Liver (tissue), 9 donors: ENCODE measurements around the gene ZNF117. TPM values are rescaled to one million over a fixed set of nuclear protein-coding genes. Genes with fewer than 3 reads are reported as not detected.
A peak's percentile ranks its signal among the peaks of the same experiment; 100 is the strongest.

Experiments
- DNase-seq: peaks from one replicate; pipeline ENCODE4 v3.0.0-alpha.2; 2017; ENCODE audit warnings: low spot score
- H3K27ac ChIP-seq, 2 donors: one replicate each; pipeline ENCODE4 v1.7.0; 2013; ENCODE audit warnings: inconsistent platforms in 2 of 2, low read length in 2 of 2, control low read depth in 1 of 2, low read depth in 1 of 2, mild to moderate bottlenecking in 1 of 2
- H3K27me3 ChIP-seq, 4 donors: one replicate each; pipeline versions ENCODE4 v1.6.1 to v1.7.0; 2013; ENCODE audit warnings: low read length in 3 of 4, inconsistent platforms in 1 of 4, mild to moderate bottlenecking in 1 of 4, moderate library complexity in 1 of 4; ENCODE audit not compliant: control insufficient read depth in 4 of 4, insufficient read depth in 4 of 4
- H3K36me3 ChIP-seq, 4 donors: one replicate each; pipeline versions ENCODE4 v1.6.1 to v1.7.0; 2013; ENCODE audit warnings: low read length in 3 of 4, mild to moderate bottlenecking in 3 of 4, low read depth in 1 of 4, moderate library complexity in 1 of 4; ENCODE audit not compliant: control insufficient read depth in 4 of 4, insufficient read depth in 3 of 4
- H3K4me1 ChIP-seq, 4 donors: one replicate each; pipeline versions ENCODE4 v1.6.1 to v1.7.0; 2013; ENCODE audit warnings: low read length in 3 of 4, mild to moderate bottlenecking in 3 of 4, moderate library complexity in 1 of 4; ENCODE audit not compliant: control insufficient read depth in 4 of 4, insufficient read depth in 4 of 4
- H3K4me3 ChIP-seq, 3 donors: one replicate each; pipeline versions ENCODE4 v1.6.1 to v1.7.0; 2013; ENCODE audit warnings: low read length in 3 of 3, control low read depth in 1 of 3, low read depth in 1 of 3, mild to moderate bottlenecking in 1 of 3
- H3K9ac ChIP-seq, 2 donors: one replicate each; pipeline ENCODE4 v1.7.0; 2013; ENCODE audit warnings: low read length in 2 of 2, mild to moderate bottlenecking in 2 of 2, moderate library complexity in 2 of 2, control low read depth in 1 of 2, low read depth in 1 of 2
- H3K9me3 ChIP-seq, 4 donors: one replicate each; pipeline versions ENCODE4 v1.6.1 to v1.7.0; 2013; ENCODE audit warnings: low read length in 3 of 4; ENCODE audit not compliant: control insufficient read depth in 4 of 4
- EGR1 ChIP-seq, 2 donors: IDR thresholded peaks; 2 replicates each; pipeline ENCODE4 v1.6.1; 2016 to 2018; ENCODE audit warnings: antibody characterized with exemption in 2 of 2, low read depth in 2 of 2
- FOXA1 ChIP-seq: IDR thresholded peaks from 2 replicates; pipeline ENCODE4 v1.6.1; 2016; ENCODE audit warnings: antibody characterized with exemption
- FOXA2 ChIP-seq: IDR thresholded peaks from 2 replicates; pipeline ENCODE4 v1.6.1; 2016; ENCODE audit warnings: antibody characterized with exemption
- GABPA ChIP-seq, 2 donors: IDR thresholded peaks in 1 of 2; conservative IDR thresholded peaks in 1 of 2; 2 replicates each; pipeline ENCODE4 v1.6.1; 2016; ENCODE audit warnings: antibody characterized with exemption in 2 of 2, mild to moderate bottlenecking in 1 of 2, moderate library complexity in 1 of 2
- HNF4A ChIP-seq, 2 donors: conservative IDR thresholded peaks; 2 replicates each; pipeline ENCODE4 v1.6.1; 2016; ENCODE audit warnings: antibody characterized with exemption in 2 of 2, mild to moderate bottlenecking in 2 of 2
- HNF4G ChIP-seq: IDR thresholded peaks from 2 replicates; pipeline ENCODE4 v1.6.1; 2016; ENCODE audit warnings: antibody characterized with exemption
- JUND ChIP-seq, 2 donors: IDR thresholded peaks; 2 replicates each; pipeline ENCODE4 v1.6.1; 2016; ENCODE audit warnings: antibody characterized with exemption in 2 of 2
- NR2F2 ChIP-seq: IDR thresholded peaks from 2 replicates; pipeline ENCODE4 v1.6.1; 2016; ENCODE audit warnings: antibody characterized with exemption
- RAD21 ChIP-seq, 2 donors: IDR thresholded peaks; 2 replicates each; pipeline ENCODE4 v1.6.1; 2016; ENCODE audit warnings: antibody characterized with exemption in 2 of 2, mild to moderate bottlenecking in 2 of 2
- RXRA ChIP-seq, 2 donors: IDR thresholded peaks; 2 replicates each; pipeline ENCODE4 v1.6.1; 2017 to 2018; ENCODE audit warnings: antibody characterized with exemption in 2 of 2, mild to moderate bottlenecking in 1 of 2
- SP1 ChIP-seq: IDR thresholded peaks from 2 replicates; pipeline ENCODE4 v1.6.1; 2018; ENCODE audit warnings: antibody characterized with exemption, mild to moderate bottlenecking
- YY1 ChIP-seq: IDR thresholded peaks from 2 replicates; pipeline ENCODE4 v1.6.1; 2016; ENCODE audit warnings: antibody characterized with exemption, mild to moderate bottlenecking
- WGBS: extraction: QIAGEN DNeasy Blood & Tissue Kit; methylation state at CpG from one replicate; pipeline ENCODE4 v1.1.7; 2013; 5-methylcytosine and 5-hydroxymethylcytosine counted together
- polyA plus RNA-seq, 2 donors: library from polyadenylated mRNA; stranded (reverse) in 1 of 2; unstranded in 1 of 2; fragments of 200-250 nt in 1 of 2; fragments of >200 nt in 1 of 2; fragmentation: Nextera tagmentation in 1 of 2; extraction: Ambion mirVana in 1 of 2; gene quantifications; one replicate each; pipeline versions ENCODE4 v1.2.1 to v1.2.3, GENCODE V29; 2013 to 2015
- total RNA-seq, 2 donors: library from RNA; depleted of rRNA; stranded (reverse); fragments of >200 nt; gene quantifications; one replicate each; pipeline ENCODE4 v1.2.3, GENCODE V29; 2014
- TF ChIP-seq, protein P1 (sequence below): IDR thresholded peaks from 2 replicates; pipeline ENCODE4 v1.6.1; 2016; ENCODE audit warnings: antibody characterized with exemption
- TF ChIP-seq, protein P2 (sequence below): IDR thresholded peaks from 2 replicates; pipeline ENCODE4 v1.6.1; 2016; ENCODE audit warnings: antibody characterized with exemption
- TF ChIP-seq, protein P3 (sequence below): fragments of 150-350 bp; IDR thresholded peaks from 2 replicates; pipeline ENCODE4 v1.5.1; 2017; ENCODE audit warnings: improper control_type of control experiment, low read depth, low read length; ENCODE audit not compliant: missing input control
- TF ChIP-seq, protein P4 (sequence below): IDR thresholded peaks from 2 replicates; pipeline ENCODE4 v1.6.1; 2016; ENCODE audit warnings: antibody characterized with exemption, mild to moderate bottlenecking
- TF ChIP-seq, protein P5 (sequence below): IDR thresholded peaks from 2 replicates; pipeline ENCODE4 v1.6.1; 2016; ENCODE audit warnings: antibody characterized with exemption
- donor health status: healthy.
- donor health status: healthy.
- donor health status: healthy.
- donor health status: healthy.
- donor health status: healthy.

The ZNF117 gene
- total and polyA plus RNA-seq, 4 donors = 0.69 to 4.3 (median 2.5) TPM

DNA sequence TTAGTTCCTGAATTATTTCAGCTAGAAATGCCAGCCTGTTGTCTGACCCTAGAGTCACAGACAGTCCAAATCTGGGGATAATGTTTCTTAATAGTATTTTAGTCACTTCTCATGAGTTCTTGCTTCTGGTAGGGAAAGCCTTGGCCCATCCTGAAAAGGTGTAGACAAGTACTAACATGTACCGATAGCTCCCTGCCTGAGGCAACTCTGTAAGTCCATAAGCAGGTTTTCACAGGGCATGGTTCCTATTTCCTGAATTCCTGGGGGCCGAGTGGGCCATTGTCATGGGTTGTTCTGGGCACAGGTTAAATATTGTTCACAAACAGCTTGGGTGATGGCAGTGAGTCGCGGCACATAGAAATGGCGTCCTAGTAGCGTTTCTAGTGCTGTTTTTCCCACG, 3.1 kb upstream of the ZNF117 start:
- Histone ChIP-seq H3K36me3 (peaks cover 0 to 5% (median 3%) of the 10 kb centered on the region in 4 donors), H3K4me1 (no peaks in the 10 kb centered on the region), H3K27ac (no peak overlapping the region), H3K4me3 (no peak overlapping the region), H3K9ac (no peak overlapping the region), H3K27me3 (no peaks in the 10 kb centered on the region), H3K9me3 (peaks cover 10 to 42% (median 26%) of the 10 kb centered on the region in 4 donors)
- no peak for DNase-seq
- TF ChIP-seq, protein P1, sequence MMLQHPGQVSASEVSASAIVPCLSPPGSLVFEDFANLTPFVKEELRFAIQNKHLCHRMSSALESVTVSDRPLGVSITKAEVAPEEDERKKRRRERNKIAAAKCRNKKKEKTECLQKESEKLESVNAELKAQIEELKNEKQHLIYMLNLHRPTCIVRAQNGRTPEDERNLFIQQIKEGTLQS = no peak
- TF ChIP-seq SP1 = no peak
- no peak for TF ChIP-seq HNF4A (conservative IDR thresholded peaks at IDR 0.05)
- no peak for TF ChIP-seq FOXA1
- no peak for TF ChIP-seq NR2F2
- over 99% methylated on average over 7 of the region's 7 CpGs for WGBS

DNA sequence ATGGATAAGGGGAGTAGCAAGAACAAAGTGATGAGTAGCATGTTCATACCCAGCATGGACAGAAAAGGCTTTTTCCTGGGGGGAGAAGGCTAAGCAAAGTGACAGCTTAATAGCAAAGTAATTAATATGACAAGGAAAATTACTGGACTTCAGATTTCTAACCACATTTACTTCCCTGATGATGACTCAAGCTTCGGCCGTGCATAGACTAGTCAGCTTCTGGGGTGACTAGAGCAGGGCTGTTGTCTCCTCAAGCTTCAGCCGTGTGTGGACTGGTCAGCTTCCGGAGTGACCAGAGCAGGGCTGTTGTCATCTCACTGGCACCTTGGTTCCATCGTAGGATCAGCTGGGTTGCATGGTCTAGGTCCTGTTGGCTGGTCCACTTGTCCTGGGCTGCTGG, 2.1 kb upstream of the ZNF117 start:
- H3K4me3 ChIP-seq = peak overlapping the region in 1 of 3 donors; percentile 15
- H3K4me1 ChIP-seq = no peaks in the 10 kb centered on the region
- H3K27ac ChIP-seq = no peak overlapping the region
- DNase-seq = no peak
- H3K36me3 ChIP-seq = peaks cover 0 to 3% (median under 1%) of the 10 kb centered on the region in 4 donors
- WGBS = 79% methylated on average over 5 of the region's 5 CpGs
- peaks cover 10 to 47% (median 26%) of the 10 kb centered on the region in 4 donors for H3K9me3 ChIP-seq
- TF ChIP-seq JUND (IDR thresholded peaks at IDR 0.05) (no peak), NR2F2 (no peak), GABPA (IDR thresholded peaks at IDR 0.05 in 1 of 2, conservative IDR thresholded peaks at IDR 0.05 in 1 of 2) (no peak), FOXA2 (no peak), RAD21 (IDR thresholded peaks at IDR 0.05) (no peak), FOXA1 (no peak)
- TF ChIP-seq, protein P2, sequence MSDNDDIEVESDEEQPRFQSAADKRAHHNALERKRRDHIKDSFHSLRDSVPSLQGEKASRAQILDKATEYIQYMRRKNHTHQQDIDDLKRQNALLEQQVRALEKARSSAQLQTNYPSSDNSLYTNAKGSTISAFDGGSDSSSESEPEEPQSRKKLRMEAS = no peak
- TF ChIP-seq, protein P3, sequence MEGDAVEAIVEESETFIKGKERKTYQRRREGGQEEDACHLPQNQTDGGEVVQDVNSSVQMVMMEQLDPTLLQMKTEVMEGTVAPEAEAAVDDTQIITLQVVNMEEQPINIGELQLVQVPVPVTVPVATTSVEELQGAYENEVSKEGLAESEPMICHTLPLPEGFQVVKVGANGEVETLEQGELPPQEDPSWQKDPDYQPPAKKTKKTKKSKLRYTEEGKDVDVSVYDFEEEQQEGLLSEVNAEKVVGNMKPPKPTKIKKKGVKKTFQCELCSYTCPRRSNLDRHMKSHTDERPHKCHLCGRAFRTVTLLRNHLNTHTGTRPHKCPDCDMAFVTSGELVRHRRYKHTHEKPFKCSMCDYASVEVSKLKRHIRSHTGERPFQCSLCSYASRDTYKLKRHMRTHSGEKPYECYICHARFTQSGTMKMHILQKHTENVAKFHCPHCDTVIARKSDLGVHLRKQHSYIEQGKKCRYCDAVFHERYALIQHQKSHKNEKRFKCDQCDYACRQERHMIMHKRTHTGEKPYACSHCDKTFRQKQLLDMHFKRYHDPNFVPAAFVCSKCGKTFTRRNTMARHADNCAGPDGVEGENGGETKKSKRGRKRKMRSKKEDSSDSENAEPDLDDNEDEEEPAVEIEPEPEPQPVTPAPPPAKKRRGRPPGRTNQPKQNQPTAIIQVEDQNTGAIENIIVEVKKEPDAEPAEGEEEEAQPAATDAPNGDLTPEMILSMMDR = no peak
- TF ChIP-seq, protein P1 = no peak
- H3K27me3 ChIP-seq = no peaks in the 10 kb centered on the region
- H3K9ac ChIP-seq = no peak overlapping the region

DNA sequence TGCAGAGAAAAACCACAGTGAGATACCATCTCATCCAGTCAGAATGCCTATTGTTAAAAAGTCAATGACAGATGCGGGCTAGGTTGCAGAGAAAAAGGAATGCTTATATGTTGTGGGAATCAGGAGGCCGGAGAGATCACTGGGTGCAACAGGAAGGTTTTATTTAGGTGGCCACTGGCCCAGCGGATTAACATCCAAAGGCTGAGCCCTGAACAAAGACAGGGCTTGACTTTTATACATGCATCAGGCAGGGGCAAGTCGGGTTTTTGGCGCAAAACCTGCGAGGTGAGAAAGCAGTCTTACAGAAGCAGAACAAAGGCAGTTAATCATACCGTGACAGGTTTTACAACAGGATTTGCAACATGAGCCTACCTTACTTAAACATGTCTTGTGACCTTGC, 620 bp downstream of the ZNF117 start:
- WGBS = 97% methylated on average over 7 of the region's 7 CpGs
- Histone ChIP-seq H3K4me3 (no peak overlapping the region), H3K9ac (no peak overlapping the region), H3K36me3 (peaks cover 0 to 4% (median under 1%) of the 10 kb centered on the region in 4 donors), H3K27me3 (no peaks in the 10 kb centered on the region), H3K4me1 (no peaks in the 10 kb centered on the region), H3K27ac (no peak overlapping the region), H3K9me3 (peaks cover 6 to 54% (median 21%) of the 10 kb centered on the region in 4 donors)
- no peak for DNase-seq
- TF ChIP-seq, protein P1 = no peak
- TF ChIP-seq, protein P4, sequence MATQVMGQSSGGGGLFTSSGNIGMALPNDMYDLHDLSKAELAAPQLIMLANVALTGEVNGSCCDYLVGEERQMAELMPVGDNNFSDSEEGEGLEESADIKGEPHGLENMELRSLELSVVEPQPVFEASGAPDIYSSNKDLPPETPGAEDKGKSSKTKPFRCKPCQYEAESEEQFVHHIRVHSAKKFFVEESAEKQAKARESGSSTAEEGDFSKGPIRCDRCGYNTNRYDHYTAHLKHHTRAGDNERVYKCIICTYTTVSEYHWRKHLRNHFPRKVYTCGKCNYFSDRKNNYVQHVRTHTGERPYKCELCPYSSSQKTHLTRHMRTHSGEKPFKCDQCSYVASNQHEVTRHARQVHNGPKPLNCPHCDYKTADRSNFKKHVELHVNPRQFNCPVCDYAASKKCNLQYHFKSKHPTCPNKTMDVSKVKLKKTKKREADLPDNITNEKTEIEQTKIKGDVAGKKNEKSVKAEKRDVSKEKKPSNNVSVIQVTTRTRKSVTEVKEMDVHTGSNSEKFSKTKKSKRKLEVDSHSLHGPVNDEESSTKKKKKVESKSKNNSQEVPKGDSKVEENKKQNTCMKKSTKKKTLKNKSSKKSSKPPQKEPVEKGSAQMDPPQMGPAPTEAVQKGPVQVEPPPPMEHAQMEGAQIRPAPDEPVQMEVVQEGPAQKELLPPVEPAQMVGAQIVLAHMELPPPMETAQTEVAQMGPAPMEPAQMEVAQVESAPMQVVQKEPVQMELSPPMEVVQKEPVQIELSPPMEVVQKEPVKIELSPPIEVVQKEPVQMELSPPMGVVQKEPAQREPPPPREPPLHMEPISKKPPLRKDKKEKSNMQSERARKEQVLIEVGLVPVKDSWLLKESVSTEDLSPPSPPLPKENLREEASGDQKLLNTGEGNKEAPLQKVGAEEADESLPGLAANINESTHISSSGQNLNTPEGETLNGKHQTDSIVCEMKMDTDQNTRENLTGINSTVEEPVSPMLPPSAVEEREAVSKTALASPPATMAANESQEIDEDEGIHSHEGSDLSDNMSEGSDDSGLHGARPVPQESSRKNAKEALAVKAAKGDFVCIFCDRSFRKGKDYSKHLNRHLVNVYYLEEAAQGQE = no peak
- no peak for TF ChIP-seq HNF4A (conservative IDR thresholded peaks at IDR 0.05)
- TF ChIP-seq EGR1 (IDR thresholded peaks at IDR 0.05; ENCODE audit: low read depth in 2 of 2) = no peak
- TF ChIP-seq HNF4G = no peak
- TF ChIP-seq SP1 = no peak
- TF ChIP-seq FOXA2 = no peak
- TF ChIP-seq, protein P5, sequence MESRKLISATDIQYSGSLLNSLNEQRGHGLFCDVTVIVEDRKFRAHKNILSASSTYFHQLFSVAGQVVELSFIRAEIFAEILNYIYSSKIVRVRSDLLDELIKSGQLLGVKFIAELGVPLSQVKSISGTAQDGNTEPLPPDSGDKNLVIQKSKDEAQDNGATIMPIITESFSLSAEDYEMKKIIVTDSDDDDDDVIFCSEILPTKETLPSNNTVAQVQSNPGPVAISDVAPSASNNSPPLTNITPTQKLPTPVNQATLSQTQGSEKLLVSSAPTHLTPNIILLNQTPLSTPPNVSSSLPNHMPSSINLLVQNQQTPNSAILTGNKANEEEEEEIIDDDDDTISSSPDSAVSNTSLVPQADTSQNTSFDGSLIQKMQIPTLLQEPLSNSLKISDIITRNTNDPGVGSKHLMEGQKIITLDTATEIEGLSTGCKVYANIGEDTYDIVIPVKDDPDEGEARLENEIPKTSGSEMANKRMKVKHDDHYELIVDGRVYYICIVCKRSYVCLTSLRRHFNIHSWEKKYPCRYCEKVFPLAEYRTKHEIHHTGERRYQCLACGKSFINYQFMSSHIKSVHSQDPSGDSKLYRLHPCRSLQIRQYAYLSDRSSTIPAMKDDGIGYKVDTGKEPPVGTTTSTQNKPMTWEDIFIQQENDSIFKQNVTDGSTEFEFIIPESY = no peak
- no peak for TF ChIP-seq FOXA1
- TF ChIP-seq NR2F2 = no peak
- no peak for TF ChIP-seq RXRA (IDR thresholded peaks at IDR 0.05)
- TF ChIP-seq GABPA (IDR thresholded peaks at IDR 0.05 in 1 of 2, conservative IDR thresholded peaks at IDR 0.05 in 1 of 2) = no peak
- TF ChIP-seq, protein P2 = no peak
- TF ChIP-seq RAD21 (IDR thresholded peaks at IDR 0.05) = no peak
- no peak for TF ChIP-seq JUND (IDR thresholded peaks at IDR 0.05)
- TF ChIP-seq YY1 = no peak
